Esophagus (tissue), 2 donors: Measurements from ENCODE around the gene FREM3. TPM values are rescaled to one million over a fixed set of nuclear protein-coding genes. Genes with fewer than 3 reads are reported as not detected.
A peak's percentile ranks its signal among the peaks of the same experiment; 100 is the strongest.

Experiments
- H3K27ac ChIP-seq, 2 donors: one replicate each; pipeline ENCODE4 v1.5.1; 2013; ENCODE audit warnings: low read depth in 2 of 2, mild to moderate bottlenecking in 2 of 2, inconsistent platforms in 1 of 2, low read length in 1 of 2, moderate library complexity in 1 of 2
- H3K27me3 ChIP-seq, 2 donors: one replicate each; pipeline ENCODE4 v1.6.1; 2013; ENCODE audit warnings: low read length in 2 of 2, control low read depth in 1 of 2, mild to moderate bottlenecking in 1 of 2; ENCODE audit not compliant: insufficient read depth in 2 of 2, control insufficient read depth in 1 of 2
- H3K36me3 ChIP-seq, 2 donors: one replicate each; pipeline ENCODE4 v1.6.1; 2013; ENCODE audit warnings: low read length in 1 of 2; ENCODE audit not compliant: control insufficient read depth in 2 of 2, insufficient read depth in 2 of 2
- H3K4me1 ChIP-seq, 2 donors: one replicate each; pipeline ENCODE4 v1.6.1; 2013; ENCODE audit warnings: low read length in 1 of 2; ENCODE audit not compliant: control insufficient read depth in 2 of 2, insufficient read depth in 2 of 2
- H3K4me3 ChIP-seq, 2 donors: one replicate each; pipeline ENCODE4 v1.5.1; 2013; ENCODE audit warnings: low read length in 2 of 2, mild to moderate bottlenecking in 2 of 2, low read depth in 1 of 2, moderate library complexity in 1 of 2
- H3K9me3 ChIP-seq, 2 donors: one replicate each; pipeline ENCODE4 v1.6.1; 2013; ENCODE audit warnings: mild to moderate bottlenecking in 2 of 2, low read depth in 1 of 2, low read length in 1 of 2, moderate library complexity in 1 of 2; ENCODE audit not compliant: control insufficient read depth in 2 of 2, insufficient read depth in 1 of 2
- WGBS, 2 donors: extraction: QIAGEN DNeasy Blood & Tissue Kit; methylation state at CpG; one replicate each; pipeline ENCODE4 v1.1.7; 2013; 5-methylcytosine and 5-hydroxymethylcytosine counted together
- polyA plus RNA-seq, 2 donors: library from polyadenylated mRNA; stranded (reverse); fragments of 200-250 nt; gene quantifications; one replicate each; pipeline ENCODE4 v1.2.3, GENCODE V29; 2013
- donor health status: healthy with polysubstance abuse.
- donor health status: Bipolar disorder and iron deficiency.

Gene FREM3
- polyA plus RNA-seq, 2 donors, result not detected

GRCh38 chr4:143558823-143559756, 141.4 kb downstream of the FREM3 start:
- H3K27ac ChIP-seq, result peak overlapping the region; percentile 6 to 76
- no peaks in the 10 kb centered on the region for H3K36me3 ChIP-seq
- peaks cover 0 to 5% of the 10 kb centered on the region in 2 donors for H3K4me1 ChIP-seq
- WGBS, 2 donors, result 2% methylated on average over 57 of the region's 57 CpGs
- H3K27me3 ChIP-seq, result no peaks in the 10 kb centered on the region
- peak overlapping the region; percentile 51 to 73 for H3K4me3 ChIP-seq
- H3K9me3 ChIP-seq, result peaks cover 0 to 3% of the 10 kb centered on the region in 2 donors

GRCh38 chr4:143558286-143558685, 142.2 kb downstream of the FREM3 start:
- Histone ChIP-seq H3K4me1 (peaks cover 0 to 5% of the 10 kb centered on the region in 2 donors), H3K36me3 (no peaks in the 10 kb centered on the region), H3K27me3 (no peaks in the 10 kb centered on the region), H3K4me3 (no peak overlapping the region), H3K9me3 (peaks cover 0 to 3% of the 10 kb centered on the region in 2 donors), H3K27ac (no peak overlapping the region)
- 56 to 66% methylated on average over 2 of the region's 2 CpGs for WGBS, 2 donors

- Histone ChIP-seq H3K27me3 (no peaks in the 10 kb centered on the region), H3K36me3 (no peaks in the 10 kb centered on the region)
- WGBS, 2 donors, result 68 to 79% methylated on average over 5 of the region's 5 CpGs
Measured at GRCh38 chr4:143555676-143556075, 144.8 kb downstream of the FREM3 start.

GRCh38 chr4:143554728-143555597, 145.5 kb downstream of the FREM3 start:
- Histone ChIP-seq H3K4me1 (peaks cover 0 to 5% of the 10 kb centered on the region in 2 donors), H3K9me3 (peaks cover 0 to 3% of the 10 kb centered on the region in 2 donors), H3K27ac (no peak overlapping the region), H3K4me3 (no peak overlapping the region), H3K36me3 (no peaks in the 10 kb centered on the region), H3K27me3 (no peaks in the 10 kb centered on the region)
- WGBS, 2 donors, result 65 to 67% methylated on average over 4 of the region's 4 CpGs

More at GRCh38 chr4:143555676-143556075, 144.8 kb downstream of the FREM3 start:
- Histone ChIP-seq H3K4me3 (no peak overlapping the region), H3K9me3 (peaks cover 0 to 3% of the 10 kb centered on the region in 2 donors), H3K4me1 (peaks cover 0 to 5% of the 10 kb centered on the region in 2 donors), H3K27ac (no peak overlapping the region)

GRCh38 chr4:143549928-143550327, 150.5 kb downstream of the FREM3 start:
- Histone ChIP-seq H3K4me3 (no peak overlapping the region), H3K27ac (no peak overlapping the region), H3K4me1 (no peaks in the 10 kb centered on the region), H3K9me3 (no peaks in the 10 kb centered on the region), H3K27me3 (no peaks in the 10 kb centered on the region), H3K36me3 (no peaks in the 10 kb centered on the region)
- WGBS, 2 donors, result 85 to 88% methylated on average over 2 of the region's 2 CpGs

GRCh38 chr4:143539670-143540023, 160.8 kb downstream of the FREM3 start:
- Histone ChIP-seq H3K27ac (no peak overlapping the region), H3K36me3 (peaks cover 0 to 2% of the 10 kb centered on the region in 2 donors), H3K27me3 (no peaks in the 10 kb centered on the region), H3K9me3 (no peaks in the 10 kb centered on the region), H3K4me3 (no peak overlapping the region), H3K4me1 (no peaks in the 10 kb centered on the region)
- 98 to 99% methylated on average over 3 of the region's 3 CpGs for WGBS, 2 donors

- 87 to 89% methylated on average over 4 of the region's 4 CpGs for WGBS, 2 donors
- Histone ChIP-seq H3K27me3 (no peaks in the 10 kb centered on the region), H3K36me3 (peaks cover 0 to 2% of the 10 kb centered on the region in 2 donors), H3K4me3 (no peak overlapping the region), H3K9me3 (no peaks in the 10 kb centered on the region), H3K4me1 (no peaks in the 10 kb centered on the region), H3K27ac (no peak overlapping the region)
Measured at GRCh38 chr4:143538979-143539669, 161.4 kb downstream of the FREM3 start.

- H3K36me3 ChIP-seq, result peaks cover 6 to 7% of the 10 kb centered on the region in 2 donors
- H3K27me3 ChIP-seq, result no peaks in the 10 kb centered on the region
- 85 to 88% methylated on average over 2 of the region's 2 CpGs for WGBS, 2 donors
- H3K9me3 ChIP-seq, result no peaks in the 10 kb centered on the region
- H3K4me1 ChIP-seq, result no peaks in the 10 kb centered on the region
- no peak overlapping the region for H3K27ac ChIP-seq
- no peak overlapping the region for H3K4me3 ChIP-seq
Measured at GRCh38 chr4:143531788-143532491, 168.5 kb downstream of the FREM3 start.
